GM12864 (cell line): Measurements from ENCODE around the gene MDFI.

ENCODE experiments used
- DNase-seq: peaks from one replicate; pipeline ENCODE4 v3.0.0-alpha.2; 2011; ENCODE audit warnings: low read depth
- H3K4me3 ChIP-seq: 2 replicates; pipeline ENCODE4 v1.5.1; 2011; ENCODE audit warnings: mild to moderate bottlenecking, low read depth, low read length, control low read depth
- TF ChIP-seq, protein P1 (sequence below): IDR thresholded peaks from 2 replicates; pipeline ENCODE4 v1.5.1; 2011; ENCODE audit warnings: low read depth, mild to moderate bottlenecking, moderate library complexity, low read length, control low read depth, inconsistent platforms; ENCODE audit errors: missing control alignments

The MDFI gene

DNA sequence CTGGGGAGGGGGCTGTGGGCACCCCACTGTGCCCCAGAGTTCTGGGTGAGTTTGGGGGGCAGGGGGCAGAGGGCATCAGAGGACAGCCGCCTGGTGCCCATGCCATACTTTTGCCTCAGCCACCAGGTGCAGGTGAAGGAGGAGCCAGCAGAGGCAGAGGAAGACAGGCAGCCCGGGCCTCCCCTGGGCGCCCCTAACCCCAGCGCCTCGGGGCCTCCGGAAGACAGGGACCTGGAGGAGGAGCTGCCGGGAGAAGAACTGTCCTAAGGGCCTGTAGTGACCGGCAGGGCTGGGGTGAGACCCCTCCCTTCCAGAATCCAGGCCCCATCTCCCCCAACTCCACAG lies 39.6 kb upstream of the MDFI start:
- no peak for DNase-seq
- TF ChIP-seq, protein P1, sequence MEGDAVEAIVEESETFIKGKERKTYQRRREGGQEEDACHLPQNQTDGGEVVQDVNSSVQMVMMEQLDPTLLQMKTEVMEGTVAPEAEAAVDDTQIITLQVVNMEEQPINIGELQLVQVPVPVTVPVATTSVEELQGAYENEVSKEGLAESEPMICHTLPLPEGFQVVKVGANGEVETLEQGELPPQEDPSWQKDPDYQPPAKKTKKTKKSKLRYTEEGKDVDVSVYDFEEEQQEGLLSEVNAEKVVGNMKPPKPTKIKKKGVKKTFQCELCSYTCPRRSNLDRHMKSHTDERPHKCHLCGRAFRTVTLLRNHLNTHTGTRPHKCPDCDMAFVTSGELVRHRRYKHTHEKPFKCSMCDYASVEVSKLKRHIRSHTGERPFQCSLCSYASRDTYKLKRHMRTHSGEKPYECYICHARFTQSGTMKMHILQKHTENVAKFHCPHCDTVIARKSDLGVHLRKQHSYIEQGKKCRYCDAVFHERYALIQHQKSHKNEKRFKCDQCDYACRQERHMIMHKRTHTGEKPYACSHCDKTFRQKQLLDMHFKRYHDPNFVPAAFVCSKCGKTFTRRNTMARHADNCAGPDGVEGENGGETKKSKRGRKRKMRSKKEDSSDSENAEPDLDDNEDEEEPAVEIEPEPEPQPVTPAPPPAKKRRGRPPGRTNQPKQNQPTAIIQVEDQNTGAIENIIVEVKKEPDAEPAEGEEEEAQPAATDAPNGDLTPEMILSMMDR = no peak
- H3K4me3 ChIP-seq = no peak overlapping the region

- TF ChIP-seq, protein P1 = no peak
- no peak overlapping the region for H3K4me3 ChIP-seq
- DNase-seq = no peak
Measured at GRCh38 chr6:41599015-41599851, 39.0 kb upstream of the MDFI start.

GRCh38 chr6:41599852-41600445 lies 38.3 kb upstream of the MDFI start:
- TF ChIP-seq, protein P1 = no peak
- H3K4me3 ChIP-seq = no peak overlapping the region
- DNase-seq = no peak

DNA sequence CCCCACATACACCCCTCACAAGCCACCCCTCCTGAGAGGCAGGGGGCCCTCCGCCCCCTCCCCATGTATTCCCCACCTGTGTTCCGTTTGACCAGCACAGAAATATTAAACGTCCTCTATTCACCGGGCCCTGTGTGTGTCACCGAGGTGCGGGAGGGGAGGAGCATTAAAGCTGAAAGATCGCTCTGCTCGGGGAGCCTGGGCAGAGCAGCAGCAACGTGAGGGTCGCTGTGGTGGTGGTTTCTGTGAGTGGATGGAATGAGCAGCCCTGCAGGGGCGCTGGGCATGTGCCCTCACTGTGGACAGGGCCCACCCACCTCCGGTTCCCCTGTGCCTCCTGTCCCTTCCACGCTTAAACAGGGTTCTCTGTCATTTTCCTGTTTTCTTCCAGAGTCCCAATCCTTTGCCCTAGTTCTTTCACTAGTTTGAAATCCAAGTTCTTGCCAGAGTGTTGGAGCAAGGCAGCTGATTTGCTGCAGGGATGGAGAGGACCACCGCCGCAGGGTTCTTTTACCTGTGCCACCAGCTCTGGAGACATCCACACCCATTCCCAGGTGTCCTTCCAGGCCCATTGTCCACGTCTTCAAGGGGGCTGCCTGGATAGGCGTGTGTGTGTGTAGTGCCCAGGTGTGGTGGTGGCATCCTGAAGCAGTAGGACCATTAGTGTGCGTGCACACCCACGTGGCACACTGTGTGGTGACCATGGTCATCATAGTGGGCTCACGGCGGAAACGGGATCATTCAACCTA lies 37.6 kb upstream of the MDFI start:
- DNase-seq = no peak
- H3K4me3 ChIP-seq = no peak overlapping the region
- TF ChIP-seq, protein P1 = no peak

DNA sequence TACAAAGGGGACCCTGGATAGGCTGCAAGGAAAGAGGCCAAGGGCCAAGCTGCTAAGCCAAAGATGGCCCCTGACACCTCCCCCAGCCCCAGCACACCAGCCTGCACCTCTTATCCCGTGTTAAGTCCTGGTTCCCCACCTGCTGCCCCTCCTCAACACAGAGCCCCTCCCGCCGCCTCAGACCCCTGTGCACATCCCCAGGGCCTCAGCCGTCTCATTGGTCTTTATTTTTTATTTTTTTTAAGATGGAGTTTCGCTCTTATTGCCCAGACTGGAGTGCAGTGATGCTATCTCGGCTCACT lies 37.1 kb upstream of the MDFI start:
- DNase-seq = no peak
- TF ChIP-seq, protein P1 = no peak
- no peak overlapping the region for H3K4me3 ChIP-seq

- TF ChIP-seq, protein P1 = no peak
- no peak for DNase-seq
Measured at GRCh38 chr6:41602422-41602743, 35.9 kb upstream of the MDFI start.

More at GRCh38 chr6:41602422-41602743, 35.9 kb upstream of the MDFI start:
- H3K4me3 ChIP-seq = no peak overlapping the region
